Upper lobe of right lung (tissue), 1 donor: Measurements from ENCODE around the gene MGAT5B. TPM values are rescaled to one million over a fixed set of nuclear protein-coding genes. Genes with fewer than 3 reads are reported as not detected.

ENCODE experiments used
- ATAC-seq: fragments of 200-7000 bp; cut with Tn5 transposase; one replicate; pipeline ENCODE4 v1.9.1; 2020; ENCODE audit warnings: mild to moderate bottlenecking, moderate library complexity
- DNase-seq: peaks from one replicate; pipeline ENCODE4 v3.0.0-alpha.2; 2020
- H3K27ac ChIP-seq: fragments of 200-600 bp; one replicate; pipeline ENCODE4 v1.8.0; 2022
- H3K27me3 ChIP-seq: fragments of 200-600 bp; one replicate; pipeline ENCODE4 v1.8.0; 2022; ENCODE audit warnings: mild to moderate bottlenecking
- H3K36me3 ChIP-seq: fragments of 200-600 bp; one replicate; pipeline ENCODE4 v1.8.0; 2022
- H3K4me1 ChIP-seq: fragments of 200-600 bp; one replicate; pipeline ENCODE4 v1.8.0; 2022
- H3K4me3 ChIP-seq: fragments of 200-600 bp; one replicate; pipeline ENCODE4 v1.8.0; 2022; ENCODE audit warnings: mild to moderate bottlenecking
- H3K9me3 ChIP-seq: fragments of 200-600 bp; one replicate; pipeline ENCODE4 v1.8.0; 2022
- CTCF ChIP-seq: fragments of 200-600 bp; IDR thresholded peaks from one replicate; pipeline ENCODE4 v1.8.0; 2022; ENCODE audit warnings: antibody characterized with exemption
- intact Hi-C: fragments of 100-400 bp; cut with DNase I; formaldehyde crosslinking; loops from one replicate; pipeline ENCODE4 v1.11.0; 2022
- total RNA-seq: library from RNA; stranded (reverse); fragmentation: NEBNext Ultra II Directional; extraction: Animal tissue kit (Norgen Biotek cat#: 25700); gene quantifications from one replicate; pipeline ENCODE4 v1.2.1, GENCODE V29; 2021
- donor health status: DM: no; HTN: yes; CAD: no; lungs with severe emphysema.

MGAT5B gene
- total RNA-seq, 1 donor from 2014 or later, result 2.0 TPM

- H3K4me3 ChIP-seq, result no peak overlapping the region
- H3K27me3 ChIP-seq, result peaks cover 30% of the 10 kb centered on the region
- no peaks in the 10 kb centered on the region for H3K9me3 ChIP-seq
- no peak overlapping the region for H3K27ac ChIP-seq
- intact Hi-C loops, result no loop called here
- no peaks in the 10 kb centered on the region for H3K36me3 ChIP-seq
- no peak for TF ChIP-seq CTCF
- H3K4me1 ChIP-seq, result no peaks in the 10 kb centered on the region
- ATAC-seq, result no peak
- DNase-seq, result no peak
These were observed 93.7 kb downstream of the MGAT5B start for GRCh38 chr17:76961869-76962268.

GRCh38 chr17:76962858-76963257 lies 94.7 kb downstream of the MGAT5B start:
- TF ChIP-seq CTCF, result no peak
- no peak overlapping the region for H3K27ac ChIP-seq
- DNase-seq (no peak), ATAC-seq (no peak)
- no peaks in the 10 kb centered on the region for H3K4me1 ChIP-seq
- H3K4me3 ChIP-seq, result no peak overlapping the region
- H3K27me3 ChIP-seq, result peaks cover 32% of the 10 kb centered on the region
- H3K9me3 ChIP-seq, result no peaks in the 10 kb centered on the region
- H3K36me3 ChIP-seq, result no peaks in the 10 kb centered on the region
- intact Hi-C loops, result no loop called here

- intact Hi-C loops, result no loop called here
- DNase-seq (no peak), ATAC-seq (no peak)
- H3K27me3 ChIP-seq, result peaks cover 41% of the 10 kb centered on the region
- H3K4me1 ChIP-seq, result peaks cover 13% of the 10 kb centered on the region
- TF ChIP-seq CTCF, result no peak
- no peak overlapping the region for H3K4me3 ChIP-seq
- H3K27ac ChIP-seq, result no peak overlapping the region
- H3K36me3 ChIP-seq, result no peaks in the 10 kb centered on the region
- no peaks in the 10 kb centered on the region for H3K9me3 ChIP-seq
These were observed 97.8 kb downstream of the MGAT5B start for GRCh38 chr17:76966016-76966415.

GRCh38 chr17:76966486-76967181 lies 98.4 kb downstream of the MGAT5B start:
- Histone ChIP-seq H3K4me3 (no peak overlapping the region), H3K36me3 (no peaks in the 10 kb centered on the region), H3K27ac (no peak overlapping the region), H3K9me3 (no peaks in the 10 kb centered on the region), H3K4me1 (peaks cover 13% of the 10 kb centered on the region), H3K27me3 (peaks cover 41% of the 10 kb centered on the region)
- no peak for TF ChIP-seq CTCF
- no peak for ATAC-seq
- no peak for DNase-seq
- intact Hi-C loops, result no loop called here

GRCh38 chr17:76967762-76968161 lies 99.6 kb downstream of the MGAT5B start:
- Histone ChIP-seq H3K36me3 (no peaks in the 10 kb centered on the region), H3K27ac (no peak overlapping the region), H3K9me3 (no peaks in the 10 kb centered on the region), H3K4me1 (peaks cover 13% of the 10 kb centered on the region), H3K27me3 (peaks cover 41% of the 10 kb centered on the region), H3K4me3 (no peak overlapping the region)
- no peak for TF ChIP-seq CTCF
- no peak for ATAC-seq
- DNase-seq, result no peak
- intact Hi-C loops, result no loop called here
